SK-N-MC (cell line): ENCODE results near the gene ZNF536.

Source experiments
- EZH2 ChIP-seq: fragments of 200-600 bp; sonication (generic); IDR thresholded peaks from one replicate; pipeline ENCODE4 v1.6.1; 2017; ENCODE audit warnings: antibody characterized with exemption
- FOXP2 ChIP-seq: optimal IDR thresholded peaks from 2 replicates; pipeline ENCODE3; 2011; ENCODE audit warnings: mild to moderate bottlenecking, moderate library complexity; ENCODE audit not compliant: insufficient read depth; ENCODE audit errors: extremely low read length, control extremely low read depth
- POLR2AphosphoS5 ChIP-seq: IDR thresholded peaks from 2 replicates; pipeline ENCODE4 v1.6.1; 2012; ENCODE audit warnings: mild to moderate bottlenecking, low read depth, low read length, borderline replicate concordance

- no peak for TF ChIP-seq POLR2AphosphoS5
- TF ChIP-seq EZH2, result no peak
- TF ChIP-seq FOXP2, result no peak
Measured at GRCh38 chr19:30513082-30513411, 140.9 kb downstream of the ZNF536 start.
